H1 (cell line): Measurements from ENCODE around the gene DCUN1D3. TPM values are rescaled to one million over a fixed set of nuclear protein-coding genes. Genes with fewer than 3 reads are reported as not detected.

Source experiments
- CTCF ChIA-PET: fragments of 300-600 bp; sonication (Branson Sonifier 250); formaldehyde crosslinking; loops from one replicate; lab custom pipeline; 2021; ENCODE audit not compliant: partially characterized antibody; lab: Charles Lee
- POLR2A ChIA-PET: fragments of 300-600 bp; sonication (Branson Sonifier 250); formaldehyde crosslinking; loops from one replicate; lab custom pipeline; 2021; ENCODE audit warnings: inconsistent platforms; ENCODE audit not compliant: partially characterized antibody; lab: Charles Lee
- DNase-seq, 2 experiments: peaks; one replicate each; pipeline versions ENCODE4 v3.0.0 to v3.0.0-alpha.2; 2010 to 2022; ENCODE audit warnings: low spot score in 2 of 2, low read depth in 1 of 2, mixed read lengths in 1 of 2
- FAIRE-seq: peaks from 2 replicates; lab custom pipeline; 2011; peaks lifted over from hg19 to GRCh38; lab: Jason Lieb, UNC
- H2AFZ ChIP-seq: 2 replicates; pipeline ENCODE4 v1.8.1; 2012; ENCODE audit warnings: low read length, inconsistent platforms
- H2AK5ac ChIP-seq: 2 replicates; pipeline ENCODE4 v1.6.1; 2013; ENCODE audit warnings: low read depth, low read length
- H2BK120ac ChIP-seq: replicated peaks from 2 replicates; pipeline ENCODE3; 2013; ENCODE audit warnings: low read depth, low read length, inconsistent platforms
- H2BK12ac ChIP-seq: 2 replicates; pipeline ENCODE4 v1.6.1; 2013; ENCODE audit warnings: low read depth, low read length
- H2BK15ac ChIP-seq: 2 replicates; pipeline ENCODE4 v1.6.1; 2013; ENCODE audit warnings: low read length
- H2BK20ac ChIP-seq: 2 replicates; pipeline ENCODE4 v1.6.1; 2013; ENCODE audit warnings: low read length
- H2BK5ac ChIP-seq: 2 replicates; pipeline ENCODE4 v1.6.1; 2013; ENCODE audit warnings: low read depth, low read length
- H3K14ac ChIP-seq: 2 replicates; pipeline ENCODE4 v1.6.1; 2013; ENCODE audit warnings: inconsistent platforms; ENCODE audit not compliant: insufficient read length
- H3K18ac ChIP-seq: 2 replicates; pipeline ENCODE4 v1.6.1; 2013; ENCODE audit warnings: low read length; ENCODE audit errors: extremely low read depth
- H3K23ac ChIP-seq: 2 replicates; pipeline ENCODE4 v1.6.1; 2013; ENCODE audit warnings: inconsistent platforms; ENCODE audit not compliant: insufficient read length
- H3K23me2 ChIP-seq: 2 replicates; pipeline ENCODE4 v1.6.1; 2013; ENCODE audit warnings: low read depth, low read length
- H3K27ac ChIP-seq: 2 replicates; pipeline ENCODE4 v1.6.1; 2011; ENCODE audit warnings: low read depth, low read length, inconsistent platforms
- H3K27me3 ChIP-seq, 4 experiments: replicated peaks in 1 of 4; 1 replicate in 1 of 4; 2 replicates in 3 of 4; pipeline versions ENCODE4 v1.6.1 to v1.8.1; 2011 to 2013; ENCODE audit warnings: low read length in 3 of 4, mild to moderate bottlenecking in 3 of 4, inconsistent platforms in 2 of 4, mixed read lengths in 2 of 4, moderate library complexity in 1 of 4; ENCODE audit not compliant: control insufficient read depth in 3 of 4, insufficient read depth in 3 of 4; ENCODE audit errors: extremely low read depth in 1 of 4
- H3K36me3 ChIP-seq, 4 experiments: 2 replicates each; pipeline versions ENCODE4 v1.6.1 to v1.8.1; 2011 to 2013; ENCODE audit warnings: mild to moderate bottlenecking in 4 of 4, low read length in 3 of 4, moderate library complexity in 2 of 4, control low read depth in 1 of 4, inconsistent platforms in 1 of 4; ENCODE audit not compliant: insufficient read depth in 4 of 4, control insufficient read depth in 2 of 4
- H3K4ac ChIP-seq: replicated peaks from 2 replicates; pipeline ENCODE3; 2013; ENCODE audit warnings: low read length, low read depth, mixed read lengths, inconsistent platforms; ENCODE audit not compliant: insufficient read length
- H3K4me1 ChIP-seq, 4 experiments: replicated peaks in 1 of 4; 1 replicate in 1 of 4; 2 replicates in 3 of 4; pipeline versions ENCODE4 v1.6.1 to v1.8.1; 2011 to 2013; ENCODE audit warnings: low read length in 3 of 4, inconsistent platforms in 2 of 4, mixed read lengths in 1 of 4; ENCODE audit not compliant: insufficient read depth in 4 of 4, control insufficient read depth in 3 of 4
- H3K4me2 ChIP-seq, 2 experiments: 2 replicates each; pipeline versions ENCODE4 v1.6.1 to v1.8.1; 2011 to 2013; ENCODE audit warnings: low read depth in 2 of 2, low read length in 2 of 2, control low read depth in 1 of 2, inconsistent platforms in 1 of 2, mild to moderate bottlenecking in 1 of 2; ENCODE audit not compliant: insufficient read depth in 1 of 2
- H3K4me3 ChIP-seq, 4 experiments: fragments of 200-600, 300-600 bp in 1 of 4; sonication (generic), shearing (Covaris generic), sonication (Bioruptor Twin) in 1 of 4; 2 replicates each; pipeline versions ENCODE4 v1.5.1 to v1.8.1; 2011 to 2016; ENCODE audit warnings: low read length in 4 of 4, low read depth in 3 of 4, control low read depth in 2 of 4, inconsistent platforms in 2 of 4, mild to moderate bottlenecking in 2 of 4, mixed read lengths in 1 of 4, moderate library complexity in 1 of 4; ENCODE audit not compliant: insufficient read depth in 2 of 4; ENCODE audit errors: extremely low read depth in 1 of 4
- H3K56ac ChIP-seq: replicated peaks from 2 replicates; pipeline ENCODE3; 2013; ENCODE audit warnings: low read depth, mild to moderate bottlenecking, mixed read lengths, low read length, inconsistent platforms; ENCODE audit not compliant: insufficient read length
- H3K79me1 ChIP-seq: 2 replicates; pipeline ENCODE4 v1.6.1; 2013; ENCODE audit warnings: low read depth, low read length, control low read depth
- H3K79me2 ChIP-seq, 2 experiments: 2 replicates each; pipeline versions ENCODE4 v1.6.1 to v1.8.1; 2012 to 2013; ENCODE audit warnings: low read length in 2 of 2, mild to moderate bottlenecking in 2 of 2, inconsistent platforms in 1 of 2; ENCODE audit not compliant: insufficient read depth in 2 of 2, control insufficient read depth in 1 of 2
- H3K9ac ChIP-seq, 4 experiments: replicated peaks in 1 of 4; 1 replicate in 1 of 4; 2 replicates in 3 of 4; pipeline versions ENCODE4 v1.6.1 to v1.8.1; 2011 to 2013; ENCODE audit warnings: low read depth in 3 of 4, low read length in 3 of 4, control low read depth in 2 of 4, mild to moderate bottlenecking in 2 of 4, moderate library complexity in 2 of 4, inconsistent platforms in 1 of 4; ENCODE audit errors: extremely low read depth in 1 of 4
- H3K9me3 ChIP-seq, 2 experiments: 2 replicates each; pipeline versions ENCODE4 v1.6.1 to v1.8.1; 2012 to 2013; ENCODE audit warnings: mild to moderate bottlenecking in 2 of 2, moderate library complexity in 2 of 2, control low read depth in 1 of 2, inconsistent platforms in 1 of 2, low read depth in 1 of 2, low read length in 1 of 2, mixed read lengths in 1 of 2; ENCODE audit not compliant: insufficient read depth in 2 of 2
- H4K20me1 ChIP-seq, 2 experiments: replicated peaks in 1 of 2; 2 replicates each; pipeline versions ENCODE3 to v1.8.1; 2011 to 2013; ENCODE audit warnings: inconsistent platforms in 2 of 2, low read length in 2 of 2, mild to moderate bottlenecking in 1 of 2; ENCODE audit not compliant: insufficient read depth in 2 of 2, control insufficient read depth in 1 of 2
- H4K5ac ChIP-seq: 2 replicates; pipeline ENCODE4 v1.6.1; 2013; ENCODE audit warnings: low read length, low read depth, mixed read lengths, inconsistent platforms; ENCODE audit not compliant: insufficient read length
- H4K8ac ChIP-seq: 2 replicates; pipeline ENCODE4 v1.8.0; 2013; ENCODE audit warnings: mild to moderate bottlenecking, moderate library complexity, low read length, inconsistent platforms; ENCODE audit not compliant: insufficient read depth; ENCODE audit errors: extremely low read depth
- H4K91ac ChIP-seq: replicated peaks from 2 replicates; pipeline ENCODE3; 2013; ENCODE audit warnings: low read length, mixed read lengths, inconsistent platforms; ENCODE audit not compliant: insufficient read length
- CEBPB ChIP-seq: IDR thresholded peaks from 2 replicates; pipeline ENCODE4 v1.6.1; 2012; ENCODE audit warnings: low read depth, low read length
- KDM4A ChIP-seq: IDR thresholded peaks from one replicate; pipeline ENCODE4 v1.7.1; 2012; ENCODE audit warnings: low read depth, mild to moderate bottlenecking, moderate library complexity, low read length, inconsistent platforms; ENCODE audit not compliant: severe bottlenecking
- WGBS, 2 experiments: shearing (Covaris generic) in 1 of 2; methylation state at CpG; one replicate each; pipeline versions ENCODE4 v1.1.6 to v1.1.7; 2013 to 2015; ENCODE audit warnings: low lambda C conversion rate in 2 of 2, mixed read lengths in 2 of 2, inconsistent platforms in 1 of 2, low coverage in 1 of 2, missing lambda C conversion rate in 1 of 2; ENCODE audit not compliant: insufficient replicate concordance in 2 of 2, insufficient coverage in 1 of 2, insufficient read length in 1 of 2; ENCODE audit errors: extremely low coverage in 1 of 2, missing lambda C conversion rate in 1 of 2; 5-methylcytosine and 5-hydroxymethylcytosine counted together
- polyA plus RNA-seq, 7 experiments: library from polyadenylated mRNA; depleted of rRNA in 3 of 7; stranded (reverse) in 5 of 7; unstranded in 2 of 7; fragments of >200 nt in 5 of 7; fragments of 200-250 nt in 2 of 7; gene quantifications; 1 replicate in 5 of 7; 2 replicates in 1 of 7; 4 replicates in 1 of 7; pipeline versions ENCODE4 v1.2.1 to v1.2.3, GENCODE V29; 2011 to 2013; ENCODE audit warnings: missing spikeins in 2 of 7, mixed read lengths in 2 of 7
- total RNA-seq: library from RNA; stranded (reverse); fragmentation: NEBNext Ultra II Directional; extraction: Animal tissue kit (Norgen Biotek cat#: 25700); gene quantifications from 2 replicates; pipeline ENCODE4 v1.2.1, GENCODE V29; 2021

DCUN1D3 gene
- total and polyA plus RNA-seq, 2 of the 8 experiments (the other 6 are each of a cell fraction or from before 2014, with no cell fraction given), result 3.5 to 18.2 TPM

GRCh38 chr16:20879175-20880040, 20.8 kb downstream of the DCUN1D3 start:
- Histone ChIP-seq H2BK15ac (no peak overlapping the region), H2BK20ac (no peak overlapping the region), H2BK12ac (no peak overlapping the region), H3K9me3 (no peaks in the 10 kb centered on the region), H3K27ac (no peak overlapping the region), H2AK5ac (no peak overlapping the region), H3K23ac (no peak overlapping the region), H3K4me2 (no peak overlapping the region), H4K5ac (no peak overlapping the region), H3K79me2 (peaks cover 9 to 81% of the 10 kb centered on the region in 2 experiments), H3K14ac (no peak overlapping the region), H3K56ac (no peak overlapping the region), H3K4me1 (peaks cover 0 to 9% (median 2%) of the 10 kb centered on the region in 4 experiments; a peak in 2 of 7 replicates), H2BK5ac (no peak overlapping the region), H3K18ac (no peak overlapping the region), H4K91ac (no peak overlapping the region), H4K8ac (no peak overlapping the region), H3K79me1 (peaks cover 8% of the 10 kb centered on the region; the same call in 1 of the 2 replicates), H3K23me2 (no peaks in the 10 kb centered on the region), H2BK120ac (no peak overlapping the region), H3K36me3 (no peaks in the 10 kb centered on the region), H2AFZ (no peak overlapping the region), H3K9ac (no peak overlapping the region), H3K27me3 (no peaks in the 10 kb centered on the region), H3K4me3 (no peak overlapping the region), H4K20me1 (no peaks in the 10 kb centered on the region), H3K4ac (no peak overlapping the region)
- FAIRE-seq (no peak), DNase-seq (no peak)
- 93% methylated on average over 7 of the region's 7 CpGs; no CpG with 5 or more reads in 1 of the 2 experiments for WGBS, 2 experiments
- TF ChIP-seq CEBPB (no peak), KDM4A (no peak)
- ChIA-PET CTCF (interaction anchor here (0.8 to 1.1 kb wide), 3 partner anchors 12 to 29 kb away, joined by 3 read pairs; no protein-coding TSS in a partner anchor), POLR2A (interaction anchor here (0.7 kb wide), 1 partner anchor 14 kb away, joined by 3 read pairs; no protein-coding TSS in a partner anchor)
